Liver (tissue), 9 donors: ENCODE results near the gene B3GNT9. TPM values are rescaled to one million over a fixed set of nuclear protein-coding genes. Genes with fewer than 3 reads are reported as not detected.

Experiments
- DNase-seq: peaks from one replicate; pipeline ENCODE4 v3.0.0-alpha.2; 2017; ENCODE audit warnings: low spot score
- H3K27ac ChIP-seq, 2 donors: one replicate each; pipeline ENCODE4 v1.7.0; 2013; ENCODE audit warnings: inconsistent platforms in 2 of 2, low read length in 2 of 2, control low read depth in 1 of 2, low read depth in 1 of 2, mild to moderate bottlenecking in 1 of 2
- H3K27me3 ChIP-seq, 4 donors: one replicate each; pipeline versions ENCODE4 v1.6.1 to v1.7.0; 2013; ENCODE audit warnings: low read length in 3 of 4, inconsistent platforms in 1 of 4, mild to moderate bottlenecking in 1 of 4, moderate library complexity in 1 of 4; ENCODE audit not compliant: control insufficient read depth in 4 of 4, insufficient read depth in 4 of 4
- H3K36me3 ChIP-seq, 4 donors: one replicate each; pipeline versions ENCODE4 v1.6.1 to v1.7.0; 2013; ENCODE audit warnings: low read length in 3 of 4, mild to moderate bottlenecking in 3 of 4, low read depth in 1 of 4, moderate library complexity in 1 of 4; ENCODE audit not compliant: control insufficient read depth in 4 of 4, insufficient read depth in 3 of 4
- H3K4me1 ChIP-seq, 4 donors: one replicate each; pipeline versions ENCODE4 v1.6.1 to v1.7.0; 2013; ENCODE audit warnings: low read length in 3 of 4, mild to moderate bottlenecking in 3 of 4, moderate library complexity in 1 of 4; ENCODE audit not compliant: control insufficient read depth in 4 of 4, insufficient read depth in 4 of 4
- H3K4me3 ChIP-seq, 3 donors: one replicate each; pipeline versions ENCODE4 v1.6.1 to v1.7.0; 2013; ENCODE audit warnings: low read length in 3 of 3, control low read depth in 1 of 3, low read depth in 1 of 3, mild to moderate bottlenecking in 1 of 3
- H3K9ac ChIP-seq, 2 donors: one replicate each; pipeline ENCODE4 v1.7.0; 2013; ENCODE audit warnings: low read length in 2 of 2, mild to moderate bottlenecking in 2 of 2, moderate library complexity in 2 of 2, control low read depth in 1 of 2, low read depth in 1 of 2
- H3K9me3 ChIP-seq, 4 donors: one replicate each; pipeline versions ENCODE4 v1.6.1 to v1.7.0; 2013; ENCODE audit warnings: low read length in 3 of 4; ENCODE audit not compliant: control insufficient read depth in 4 of 4
- EGR1 ChIP-seq, 2 donors: IDR thresholded peaks; 2 replicates each; pipeline ENCODE4 v1.6.1; 2016 to 2018; ENCODE audit warnings: antibody characterized with exemption in 2 of 2, low read depth in 2 of 2
- FOXA1 ChIP-seq: IDR thresholded peaks from 2 replicates; pipeline ENCODE4 v1.6.1; 2016; ENCODE audit warnings: antibody characterized with exemption
- FOXA2 ChIP-seq: IDR thresholded peaks from 2 replicates; pipeline ENCODE4 v1.6.1; 2016; ENCODE audit warnings: antibody characterized with exemption
- GABPA ChIP-seq, 2 donors: IDR thresholded peaks in 1 of 2; conservative IDR thresholded peaks in 1 of 2; 2 replicates each; pipeline ENCODE4 v1.6.1; 2016; ENCODE audit warnings: antibody characterized with exemption in 2 of 2, mild to moderate bottlenecking in 1 of 2, moderate library complexity in 1 of 2
- HNF4A ChIP-seq, 2 donors: conservative IDR thresholded peaks; 2 replicates each; pipeline ENCODE4 v1.6.1; 2016; ENCODE audit warnings: antibody characterized with exemption in 2 of 2, mild to moderate bottlenecking in 2 of 2
- HNF4G ChIP-seq: IDR thresholded peaks from 2 replicates; pipeline ENCODE4 v1.6.1; 2016; ENCODE audit warnings: antibody characterized with exemption
- JUND ChIP-seq, 2 donors: IDR thresholded peaks; 2 replicates each; pipeline ENCODE4 v1.6.1; 2016; ENCODE audit warnings: antibody characterized with exemption in 2 of 2
- NR2F2 ChIP-seq: IDR thresholded peaks from 2 replicates; pipeline ENCODE4 v1.6.1; 2016; ENCODE audit warnings: antibody characterized with exemption
- RAD21 ChIP-seq, 2 donors: IDR thresholded peaks; 2 replicates each; pipeline ENCODE4 v1.6.1; 2016; ENCODE audit warnings: antibody characterized with exemption in 2 of 2, mild to moderate bottlenecking in 2 of 2
- RXRA ChIP-seq, 2 donors: IDR thresholded peaks; 2 replicates each; pipeline ENCODE4 v1.6.1; 2017 to 2018; ENCODE audit warnings: antibody characterized with exemption in 2 of 2, mild to moderate bottlenecking in 1 of 2
- SP1 ChIP-seq: IDR thresholded peaks from 2 replicates; pipeline ENCODE4 v1.6.1; 2018; ENCODE audit warnings: antibody characterized with exemption, mild to moderate bottlenecking
- TAF1 ChIP-seq: conservative IDR thresholded peaks from 2 replicates; pipeline ENCODE4 v1.6.1; 2016; ENCODE audit warnings: antibody characterized with exemption, mild to moderate bottlenecking
- YY1 ChIP-seq: IDR thresholded peaks from 2 replicates; pipeline ENCODE4 v1.6.1; 2016; ENCODE audit warnings: antibody characterized with exemption, mild to moderate bottlenecking
- WGBS: extraction: QIAGEN DNeasy Blood & Tissue Kit; methylation state at CpG from one replicate; pipeline ENCODE4 v1.1.7; 2013; 5-methylcytosine and 5-hydroxymethylcytosine counted together
- polyA plus RNA-seq, 2 donors: library from polyadenylated mRNA; stranded (reverse) in 1 of 2; unstranded in 1 of 2; fragments of 200-250 nt in 1 of 2; fragments of >200 nt in 1 of 2; fragmentation: Nextera tagmentation in 1 of 2; extraction: Ambion mirVana in 1 of 2; gene quantifications; one replicate each; pipeline versions ENCODE4 v1.2.1 to v1.2.3, GENCODE V29; 2013 to 2015
- total RNA-seq, 2 donors: library from RNA; depleted of rRNA; stranded (reverse); fragments of >200 nt; gene quantifications; one replicate each; pipeline ENCODE4 v1.2.3, GENCODE V29; 2014
- TF ChIP-seq, protein P1 (sequence below): IDR thresholded peaks from 2 replicates; pipeline ENCODE4 v1.6.1; 2016; ENCODE audit warnings: antibody characterized with exemption
- TF ChIP-seq, protein P2 (sequence below): IDR thresholded peaks from 2 replicates; pipeline ENCODE4 v1.6.1; 2016; ENCODE audit warnings: antibody characterized with exemption
- TF ChIP-seq, protein P3 (sequence below): fragments of 150-350 bp; IDR thresholded peaks from 2 replicates; pipeline ENCODE4 v1.5.1; 2017; ENCODE audit warnings: improper control_type of control experiment, low read depth, low read length; ENCODE audit not compliant: missing input control
- TF ChIP-seq, protein P4 (sequence below): IDR thresholded peaks from 2 replicates; pipeline ENCODE4 v1.6.1; 2016; ENCODE audit warnings: antibody characterized with exemption
- TF ChIP-seq, protein P5 (sequence below): IDR thresholded peaks from 2 replicates; pipeline ENCODE4 v1.6.1; 2016; ENCODE audit warnings: antibody characterized with exemption, mild to moderate bottlenecking
- donor health status: healthy.
- donor health status: healthy.
- donor health status: healthy.
- donor health status: healthy.
- donor health status: healthy.

The B3GNT9 gene
- total and polyA plus RNA-seq, 4 donors: 0.43 to 2.3 (median 1.4) TPM

DNA sequence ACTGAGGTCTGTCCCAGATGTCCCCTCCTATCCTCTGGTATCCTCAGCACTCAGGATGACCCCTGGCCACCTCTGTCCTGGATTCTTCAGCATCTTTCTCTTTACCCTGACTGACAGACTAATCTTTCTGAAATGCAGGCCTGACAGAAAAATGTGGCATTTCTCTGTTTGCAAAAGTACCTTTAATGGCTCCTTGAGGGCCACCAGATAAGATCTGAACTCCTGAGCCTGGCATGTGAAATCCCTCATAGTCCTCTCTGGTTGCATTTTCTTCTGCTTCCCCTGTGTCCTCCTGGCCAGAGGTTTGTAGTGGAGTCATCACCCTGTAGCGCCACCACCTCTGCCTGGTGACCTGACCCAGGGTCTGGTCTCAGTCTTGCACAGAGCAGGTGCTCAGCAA is 46.1 kb upstream of the B3GNT9 start:
- no peak overlapping the region for H3K27ac ChIP-seq
- H3K4me1 ChIP-seq: peaks cover 6 to 35% (median 23%) of the 10 kb centered on the region in 4 donors
- 98% methylated on average over 1 of the region's 1 CpG for WGBS
- H3K9ac ChIP-seq: no peak overlapping the region
- no peaks in the 10 kb centered on the region for H3K9me3 ChIP-seq
- no peak overlapping the region for H3K4me3 ChIP-seq
- no peak for DNase-seq
- H3K36me3 ChIP-seq: peaks cover 15 to 46% (median 29%) of the 10 kb centered on the region in 4 donors
- H3K27me3 ChIP-seq: no peaks in the 10 kb centered on the region
- TF ChIP-seq TAF1: no peak
- no peak for TF ChIP-seq GABPA (IDR thresholded peaks at IDR 0.05 in 1 of 2, conservative IDR thresholded peaks at IDR 0.05 in 1 of 2)
- TF ChIP-seq SP1: no peak
- TF ChIP-seq RXRA (IDR thresholded peaks at IDR 0.05): no peak
- TF ChIP-seq RAD21 (IDR thresholded peaks at IDR 0.05): no peak
- no peak for TF ChIP-seq FOXA1
- TF ChIP-seq, protein P1, sequence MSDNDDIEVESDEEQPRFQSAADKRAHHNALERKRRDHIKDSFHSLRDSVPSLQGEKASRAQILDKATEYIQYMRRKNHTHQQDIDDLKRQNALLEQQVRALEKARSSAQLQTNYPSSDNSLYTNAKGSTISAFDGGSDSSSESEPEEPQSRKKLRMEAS: no peak
- TF ChIP-seq NR2F2: no peak
- no peak for TF ChIP-seq YY1
- no peak for TF ChIP-seq JUND (IDR thresholded peaks at IDR 0.05)
- TF ChIP-seq, protein P2, sequence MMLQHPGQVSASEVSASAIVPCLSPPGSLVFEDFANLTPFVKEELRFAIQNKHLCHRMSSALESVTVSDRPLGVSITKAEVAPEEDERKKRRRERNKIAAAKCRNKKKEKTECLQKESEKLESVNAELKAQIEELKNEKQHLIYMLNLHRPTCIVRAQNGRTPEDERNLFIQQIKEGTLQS: no peak
- TF ChIP-seq EGR1 (IDR thresholded peaks at IDR 0.05; ENCODE audit: low read depth in 2 of 2): no peak
- TF ChIP-seq HNF4A (conservative IDR thresholded peaks at IDR 0.05): no peak
- no peak for TF ChIP-seq FOXA2
- TF ChIP-seq, protein P3, sequence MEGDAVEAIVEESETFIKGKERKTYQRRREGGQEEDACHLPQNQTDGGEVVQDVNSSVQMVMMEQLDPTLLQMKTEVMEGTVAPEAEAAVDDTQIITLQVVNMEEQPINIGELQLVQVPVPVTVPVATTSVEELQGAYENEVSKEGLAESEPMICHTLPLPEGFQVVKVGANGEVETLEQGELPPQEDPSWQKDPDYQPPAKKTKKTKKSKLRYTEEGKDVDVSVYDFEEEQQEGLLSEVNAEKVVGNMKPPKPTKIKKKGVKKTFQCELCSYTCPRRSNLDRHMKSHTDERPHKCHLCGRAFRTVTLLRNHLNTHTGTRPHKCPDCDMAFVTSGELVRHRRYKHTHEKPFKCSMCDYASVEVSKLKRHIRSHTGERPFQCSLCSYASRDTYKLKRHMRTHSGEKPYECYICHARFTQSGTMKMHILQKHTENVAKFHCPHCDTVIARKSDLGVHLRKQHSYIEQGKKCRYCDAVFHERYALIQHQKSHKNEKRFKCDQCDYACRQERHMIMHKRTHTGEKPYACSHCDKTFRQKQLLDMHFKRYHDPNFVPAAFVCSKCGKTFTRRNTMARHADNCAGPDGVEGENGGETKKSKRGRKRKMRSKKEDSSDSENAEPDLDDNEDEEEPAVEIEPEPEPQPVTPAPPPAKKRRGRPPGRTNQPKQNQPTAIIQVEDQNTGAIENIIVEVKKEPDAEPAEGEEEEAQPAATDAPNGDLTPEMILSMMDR: no peak
- TF ChIP-seq, protein P4, sequence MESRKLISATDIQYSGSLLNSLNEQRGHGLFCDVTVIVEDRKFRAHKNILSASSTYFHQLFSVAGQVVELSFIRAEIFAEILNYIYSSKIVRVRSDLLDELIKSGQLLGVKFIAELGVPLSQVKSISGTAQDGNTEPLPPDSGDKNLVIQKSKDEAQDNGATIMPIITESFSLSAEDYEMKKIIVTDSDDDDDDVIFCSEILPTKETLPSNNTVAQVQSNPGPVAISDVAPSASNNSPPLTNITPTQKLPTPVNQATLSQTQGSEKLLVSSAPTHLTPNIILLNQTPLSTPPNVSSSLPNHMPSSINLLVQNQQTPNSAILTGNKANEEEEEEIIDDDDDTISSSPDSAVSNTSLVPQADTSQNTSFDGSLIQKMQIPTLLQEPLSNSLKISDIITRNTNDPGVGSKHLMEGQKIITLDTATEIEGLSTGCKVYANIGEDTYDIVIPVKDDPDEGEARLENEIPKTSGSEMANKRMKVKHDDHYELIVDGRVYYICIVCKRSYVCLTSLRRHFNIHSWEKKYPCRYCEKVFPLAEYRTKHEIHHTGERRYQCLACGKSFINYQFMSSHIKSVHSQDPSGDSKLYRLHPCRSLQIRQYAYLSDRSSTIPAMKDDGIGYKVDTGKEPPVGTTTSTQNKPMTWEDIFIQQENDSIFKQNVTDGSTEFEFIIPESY: no peak
- TF ChIP-seq, protein P5, sequence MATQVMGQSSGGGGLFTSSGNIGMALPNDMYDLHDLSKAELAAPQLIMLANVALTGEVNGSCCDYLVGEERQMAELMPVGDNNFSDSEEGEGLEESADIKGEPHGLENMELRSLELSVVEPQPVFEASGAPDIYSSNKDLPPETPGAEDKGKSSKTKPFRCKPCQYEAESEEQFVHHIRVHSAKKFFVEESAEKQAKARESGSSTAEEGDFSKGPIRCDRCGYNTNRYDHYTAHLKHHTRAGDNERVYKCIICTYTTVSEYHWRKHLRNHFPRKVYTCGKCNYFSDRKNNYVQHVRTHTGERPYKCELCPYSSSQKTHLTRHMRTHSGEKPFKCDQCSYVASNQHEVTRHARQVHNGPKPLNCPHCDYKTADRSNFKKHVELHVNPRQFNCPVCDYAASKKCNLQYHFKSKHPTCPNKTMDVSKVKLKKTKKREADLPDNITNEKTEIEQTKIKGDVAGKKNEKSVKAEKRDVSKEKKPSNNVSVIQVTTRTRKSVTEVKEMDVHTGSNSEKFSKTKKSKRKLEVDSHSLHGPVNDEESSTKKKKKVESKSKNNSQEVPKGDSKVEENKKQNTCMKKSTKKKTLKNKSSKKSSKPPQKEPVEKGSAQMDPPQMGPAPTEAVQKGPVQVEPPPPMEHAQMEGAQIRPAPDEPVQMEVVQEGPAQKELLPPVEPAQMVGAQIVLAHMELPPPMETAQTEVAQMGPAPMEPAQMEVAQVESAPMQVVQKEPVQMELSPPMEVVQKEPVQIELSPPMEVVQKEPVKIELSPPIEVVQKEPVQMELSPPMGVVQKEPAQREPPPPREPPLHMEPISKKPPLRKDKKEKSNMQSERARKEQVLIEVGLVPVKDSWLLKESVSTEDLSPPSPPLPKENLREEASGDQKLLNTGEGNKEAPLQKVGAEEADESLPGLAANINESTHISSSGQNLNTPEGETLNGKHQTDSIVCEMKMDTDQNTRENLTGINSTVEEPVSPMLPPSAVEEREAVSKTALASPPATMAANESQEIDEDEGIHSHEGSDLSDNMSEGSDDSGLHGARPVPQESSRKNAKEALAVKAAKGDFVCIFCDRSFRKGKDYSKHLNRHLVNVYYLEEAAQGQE: no peak
- no peak for TF ChIP-seq HNF4G
